ENCODE data around the gene PDZD2.
"Not testable (repeated sequence)": the region's sequence is repeated elsewhere in the genome, so short reads cannot be mapped to it uniquely, and the experiment has no call there.

PDZD2 gene

GRCh38 chr5:32076699-32077695 is 438.1 kb downstream of the PDZD2 start:
- no peak for DNase-seq (ENCODE audit: low read depth in 2 of 2)

- not testable (repeated sequence) for DNase-seq (ENCODE audit: low read depth in 2 of 2)
These were observed 439.9 kb downstream of the PDZD2 start for GRCh38 chr5:32078855-32079254.

GRCh38 chr5:32080565-32080964 is 441.6 kb downstream of the PDZD2 start:
- DNase-seq (ENCODE audit: low read depth in 2 of 2) = not testable (repeated sequence)

GRCh38 chr5:32082701-32083100 is 443.8 kb downstream of the PDZD2 start:
- no peak for DNase-seq (ENCODE audit: low read depth in 2 of 2)

GRCh38 chr5:32083981-32084430 is 445.1 kb downstream of the PDZD2 start:
- DNase-seq (ENCODE audit: low read depth in 2 of 2) = no peak

GRCh38 chr5:32087086-32088082 is 448.5 kb downstream of the PDZD2 start:
- no peak for DNase-seq (ENCODE audit: low read depth in 2 of 2)

GRCh38 chr5:32088214-32088613 is 449.3 kb downstream of the PDZD2 start:
- no peak for DNase-seq (ENCODE audit: low read depth in 2 of 2)

- no peak for DNase-seq (ENCODE audit: low read depth in 2 of 2)
These were observed 450.4 kb downstream of the PDZD2 start for GRCh38 chr5:32089146-32090000.

GRCh38 chr5:32090026-32090754 is 451.3 kb downstream of the PDZD2 start:
- no peak for DNase-seq (ENCODE audit: low read depth in 2 of 2)

GRCh38 chr5:32090755-32091128 is 451.8 kb downstream of the PDZD2 start:
- no peak for DNase-seq (ENCODE audit: low read depth in 2 of 2)

- DNase-seq (ENCODE audit: low read depth in 2 of 2) = peak; percentile 25 to 50
These were observed 454.2 kb downstream of the PDZD2 start for GRCh38 chr5:32092938-32093812.

GRCh38 chr5:32094691-32095090 is 455.8 kb downstream of the PDZD2 start:
- DNase-seq (ENCODE audit: low read depth in 2 of 2) = no peak

GRCh38 chr5:32095261-32095671 is 456.3 kb downstream of the PDZD2 start:
- DNase-seq (ENCODE audit: low read depth in 2 of 2) = no peak

- DNase-seq (ENCODE audit: low read depth in 2 of 2) = no peak
These were observed 458.1 kb downstream of the PDZD2 start for GRCh38 chr5:32096891-32097595.

- DNase-seq (ENCODE audit: low read depth in 2 of 2) = no peak
These were observed 459.4 kb downstream of the PDZD2 start for GRCh38 chr5:32098291-32098690.

- no peak for DNase-seq (ENCODE audit: low read depth in 2 of 2)
These were observed 460.0 kb downstream of the PDZD2 start for GRCh38 chr5:32098890-32099310.

GRCh38 chr5:32099486-32100035 is 460.6 kb downstream of the PDZD2 start:
- DNase-seq (ENCODE audit: low read depth in 2 of 2) = no peak

GRCh38 chr5:32100230-32100629 is 461.3 kb downstream of the PDZD2 start:
- no peak for DNase-seq (ENCODE audit: low read depth in 2 of 2)

Measured in stimulated activated CD8-positive, alpha-beta memory T cell treated with anti-CD3 and anti-CD28 coated beads, Interleukin-15, amount 100 ng/mL, for 48 hours (primary cell).